DND-41 (cell line): ENCODE results near the gene PRND.
A peak's percentile ranks its signal among the peaks of the same experiment; 100 is the strongest.
"Not testable (repeated sequence)": the region's sequence is repeated elsewhere in the genome, so short reads cannot be mapped to it uniquely, and the experiment has no call there.

Experiments used
- ATAC-seq: fragments of 200-7000 bp; cut with Tn5 transposase; 3 replicates; pipeline ENCODE4 v1.9.1; 2021; ENCODE audit warnings: low read depth; ENCODE audit not compliant: insufficient read depth
- DNase-seq: peaks from one replicate; pipeline ENCODE4 v3.0.0-alpha.2; 2020
- H2AFZ ChIP-seq: 2 replicates; pipeline ENCODE4 v1.6.0; 2012; ENCODE audit warnings: low read depth, low read length
- H3K27ac ChIP-seq: 2 replicates; pipeline ENCODE4 v1.5.1; 2012; ENCODE audit warnings: low read length, inconsistent platforms
- H3K27me3 ChIP-seq: fragments of 200-600 bp; sonication (generic); 2 replicates; pipeline ENCODE4 v1.6.0; 2012; ENCODE audit warnings: low read length, mild to moderate bottlenecking, inconsistent platforms; ENCODE audit not compliant: insufficient read depth, poor library complexity
- H3K36me3 ChIP-seq: 2 replicates; pipeline ENCODE4 v1.5.1; 2012; ENCODE audit warnings: low read length, inconsistent platforms; ENCODE audit not compliant: insufficient read depth
- H3K4me1 ChIP-seq: 2 replicates; pipeline ENCODE4 v1.5.1; 2012; ENCODE audit warnings: mild to moderate bottlenecking, low read length; ENCODE audit not compliant: insufficient read depth
- H3K4me2 ChIP-seq: 2 replicates; pipeline ENCODE4 v1.6.0; 2012; ENCODE audit warnings: mild to moderate bottlenecking, moderate library complexity, low read length, inconsistent platforms; ENCODE audit not compliant: insufficient read depth
- H3K4me3 ChIP-seq, 2 experiments: fragments of 200-600 bp in 1 of 2; shearing (Covaris generic) in 1 of 2; 2 replicates each; pipeline ENCODE4 v1.5.1; 2012 to 2016; ENCODE audit warnings: inconsistent platforms in 2 of 2, low read length in 2 of 2, mild to moderate bottlenecking in 2 of 2, low read depth in 1 of 2, moderate library complexity in 1 of 2
- H3K79me2 ChIP-seq: 2 replicates; pipeline ENCODE4 v1.6.0; 2012; ENCODE audit warnings: low read length, inconsistent platforms; ENCODE audit not compliant: insufficient read depth
- H3K9ac ChIP-seq: 2 replicates; pipeline ENCODE4 v1.6.0; 2012; ENCODE audit warnings: low read depth, mild to moderate bottlenecking, inconsistent platforms, low read length, moderate library complexity
- H3K9me3 ChIP-seq: 2 replicates; pipeline ENCODE4 v1.5.1; 2012; ENCODE audit warnings: low read length, moderate library complexity, mild to moderate bottlenecking, inconsistent platforms; ENCODE audit not compliant: insufficient read depth, severe bottlenecking
- H4K20me1 ChIP-seq: 2 replicates; pipeline ENCODE4 v1.6.0; 2012; ENCODE audit warnings: low read length; ENCODE audit not compliant: insufficient read depth
- CTCF ChIP-seq: IDR thresholded peaks from 2 replicates; pipeline ENCODE4 v1.5.1; 2012; ENCODE audit warnings: borderline replicate concordance, low read length, moderate library complexity, mild to moderate bottlenecking; ENCODE audit not compliant: poor library complexity, severe bottlenecking; ENCODE audit errors: extremely low read depth
- EZH2 ChIP-seq: IDR thresholded peaks from 3 replicates; pipeline ENCODE4 v1.6.1; 2012; ENCODE audit warnings: borderline replicate concordance, low read depth, mild to moderate bottlenecking, moderate library complexity, low read length, inconsistent platforms; ENCODE audit not compliant: severe bottlenecking

The PRND gene

GRCh38 chr20:4749326-4749725 is 27.6 kb downstream of the PRND start:
- H3K36me3 ChIP-seq, result no peaks in the 10 kb centered on the region
- H3K27ac ChIP-seq, result no peak overlapping the region
- H3K4me1 ChIP-seq, result no peaks in the 10 kb centered on the region
- no peaks in the 10 kb centered on the region for H3K79me2 ChIP-seq
- H3K4me3 ChIP-seq, result no peak overlapping the region
- H3K9ac ChIP-seq, result no peak overlapping the region
- ATAC-seq (no peak), DNase-seq (no peak)
- no peak overlapping the region for H3K4me2 ChIP-seq
- H3K9me3 ChIP-seq, result no peaks in the 10 kb centered on the region
- no peak overlapping the region for H2AFZ ChIP-seq
- TF ChIP-seq EZH2, result no peak
- H3K27me3 ChIP-seq, result peaks cover 15% of the 10 kb centered on the region
- H4K20me1 ChIP-seq, result no peaks in the 10 kb centered on the region

GRCh38 chr20:4750381-4750780 is 28.7 kb downstream of the PRND start:
- Histone ChIP-seq H3K27me3 (peaks cover 10% of the 10 kb centered on the region), H3K4me2 (no peak overlapping the region), H2AFZ (no peak overlapping the region), H4K20me1 (no peaks in the 10 kb centered on the region), H3K36me3 (no peaks in the 10 kb centered on the region), H3K27ac (no peak overlapping the region), H3K79me2 (no peaks in the 10 kb centered on the region), H3K4me3 (no peak overlapping the region), H3K4me1 (no peaks in the 10 kb centered on the region), H3K9me3 (no peaks in the 10 kb centered on the region), H3K9ac (no peak overlapping the region)
- ATAC-seq (no peak), DNase-seq (no peak)
- no peak for TF ChIP-seq EZH2
- TF ChIP-seq CTCF, result no peak

- peak; percentile 62 for DNase-seq
- H3K27me3 ChIP-seq, H3K9ac ChIP-seq, H3K4me1 ChIP-seq, H2AFZ ChIP-seq, H3K79me2 ChIP-seq, H3K27ac ChIP-seq, H3K9me3 ChIP-seq, H4K20me1 ChIP-seq, H3K36me3 ChIP-seq, H3K4me2 ChIP-seq, H3K4me3 ChIP-seq: not testable (repeated sequence)
- 0 out of 3 replicates have a peak, but pooled peaks have one; percentile 13 for ATAC-seq
- TF ChIP-seq CTCF, result peak; percentile 69
These were observed 37.6 kb downstream of the PRND start for GRCh38 chr20:4759100-4759884.

GRCh38 chr20:4763261-4763660 is 41.6 kb downstream of the PRND start:
- DNase-seq (no peak), ATAC-seq (no peak)
- peaks cover 10% of the 10 kb centered on the region for H3K27me3 ChIP-seq
- H4K20me1 ChIP-seq, result no peaks in the 10 kb centered on the region
- no peaks in the 10 kb centered on the region for H3K36me3 ChIP-seq
- H3K9ac ChIP-seq, result no peak overlapping the region
- no peak overlapping the region for H3K27ac ChIP-seq
- H3K4me2 ChIP-seq, result no peak overlapping the region
- H3K79me2 ChIP-seq, result no peaks in the 10 kb centered on the region
- H3K9me3 ChIP-seq, result no peaks in the 10 kb centered on the region
- no peak overlapping the region for H3K4me3 ChIP-seq
- no peak overlapping the region for H2AFZ ChIP-seq
- TF ChIP-seq EZH2 (no peak), CTCF (no peak)
- H3K4me1 ChIP-seq, result peaks cover 8% of the 10 kb centered on the region
